ENCODE measurements around the gene GLI2.

The GLI2 gene

GRCh38 chr2:120738786-120739437 is 3.2 kb downstream of the GLI2 start:
- DNase-seq, result no peak

- DNase-seq, result no peak
Observed at GRCh38 chr2:120739438-120740090, 3.9 kb downstream of the GLI2 start.

DNA sequence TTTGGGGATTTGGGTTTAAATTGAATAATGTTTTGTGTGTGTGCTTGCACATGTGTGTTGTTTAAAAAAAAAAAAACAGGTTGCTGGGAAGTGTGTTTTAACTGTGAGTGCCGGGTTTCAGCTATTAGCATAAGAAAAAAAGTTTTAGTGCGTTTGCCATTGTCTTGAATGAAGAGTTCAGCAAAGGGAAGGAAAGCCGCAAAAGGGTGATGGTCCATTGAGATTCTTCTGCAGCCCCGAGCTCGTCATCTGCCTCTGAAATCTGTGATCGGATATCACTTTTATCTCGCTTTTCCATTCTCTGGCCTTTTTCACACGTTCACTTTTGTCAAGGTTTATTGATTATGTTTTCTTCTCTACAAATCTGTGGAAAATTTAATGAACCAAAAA is 4.7 kb downstream of the GLI2 start:
- DNase-seq, result no peak

GRCh38 chr2:120740765-120741524 is 5.3 kb downstream of the GLI2 start:
- DNase-seq, result no peak

GRCh38 chr2:120741571-120742561 is 6.2 kb downstream of the GLI2 start:
- DNase-seq, result no peak

DNA sequence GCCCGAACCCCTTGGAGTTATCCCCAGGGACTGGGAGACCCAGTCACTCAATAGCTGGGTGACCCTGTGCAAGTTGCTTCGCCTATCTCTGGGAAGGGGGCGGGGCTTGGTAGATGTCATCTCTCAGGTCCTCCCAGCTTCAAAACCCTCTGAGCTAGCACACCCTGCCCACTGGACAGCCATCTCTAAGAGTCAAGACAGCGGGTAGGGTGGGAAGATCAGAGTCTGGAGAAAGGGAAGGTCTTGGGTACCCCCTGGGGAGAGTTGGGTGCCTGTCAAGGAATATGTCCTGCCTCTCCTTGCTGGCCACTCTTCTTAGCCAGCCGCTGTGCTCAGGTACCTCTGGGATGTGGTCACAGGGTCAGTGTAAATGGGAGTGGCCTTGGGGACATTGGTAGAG is 8.0 kb downstream of the GLI2 start:
- DNase-seq, result no peak

DNA sequence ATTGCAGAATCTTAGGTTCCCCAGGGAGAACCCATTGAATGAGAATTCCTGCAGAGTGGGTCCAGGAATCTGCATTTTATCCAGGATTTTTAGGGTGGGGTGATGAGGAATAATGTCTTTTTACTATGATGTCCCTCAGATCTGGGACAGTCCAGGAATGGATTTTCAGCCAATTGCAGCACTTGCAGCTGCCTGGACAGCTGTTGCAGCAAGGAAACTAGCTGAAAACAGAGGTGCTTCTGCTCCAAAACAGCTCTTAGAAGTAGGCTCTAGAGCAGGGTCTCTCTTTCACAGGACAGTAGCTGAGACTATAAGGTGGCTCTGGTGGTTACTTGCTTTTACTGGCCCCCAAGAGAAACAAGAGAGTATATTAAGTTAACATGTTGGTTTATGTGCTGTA is 9.1 kb downstream of the GLI2 start:
- no peak for DNase-seq

DNA sequence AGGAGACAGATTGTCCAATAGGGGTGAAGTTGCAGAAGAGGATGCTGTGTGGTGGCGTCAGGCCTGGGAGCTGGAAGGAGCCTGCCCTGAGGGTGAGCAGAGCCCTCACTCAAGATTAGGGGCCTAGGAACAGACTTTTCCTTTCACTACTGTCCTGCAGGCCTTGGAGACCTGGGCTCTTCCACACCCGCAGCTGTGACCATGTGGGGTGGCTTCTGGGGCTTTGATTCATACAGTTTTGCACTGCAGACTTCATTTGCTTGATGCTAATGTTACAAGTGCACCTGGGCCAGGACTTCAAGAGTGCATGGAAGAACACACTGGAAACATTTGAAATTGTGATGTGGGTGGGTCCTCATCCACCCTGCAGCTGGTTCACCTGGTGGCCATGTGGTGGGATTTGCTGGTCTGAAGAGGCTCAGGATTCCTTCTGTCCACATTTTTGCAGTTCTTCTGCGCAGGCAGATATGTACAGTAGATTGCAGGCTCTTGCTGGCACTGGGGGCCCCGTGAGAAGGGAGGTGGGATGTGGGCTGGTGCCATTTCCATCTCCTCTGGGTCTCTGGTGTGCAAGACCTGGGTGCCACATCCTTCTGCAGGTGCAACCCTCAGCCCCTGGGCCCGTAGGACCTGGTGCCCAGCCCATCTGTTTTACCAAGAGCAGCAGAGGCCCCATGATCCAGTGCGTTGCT is 9.9 kb downstream of the GLI2 start:
- DNase-seq, result no peak

DNA sequence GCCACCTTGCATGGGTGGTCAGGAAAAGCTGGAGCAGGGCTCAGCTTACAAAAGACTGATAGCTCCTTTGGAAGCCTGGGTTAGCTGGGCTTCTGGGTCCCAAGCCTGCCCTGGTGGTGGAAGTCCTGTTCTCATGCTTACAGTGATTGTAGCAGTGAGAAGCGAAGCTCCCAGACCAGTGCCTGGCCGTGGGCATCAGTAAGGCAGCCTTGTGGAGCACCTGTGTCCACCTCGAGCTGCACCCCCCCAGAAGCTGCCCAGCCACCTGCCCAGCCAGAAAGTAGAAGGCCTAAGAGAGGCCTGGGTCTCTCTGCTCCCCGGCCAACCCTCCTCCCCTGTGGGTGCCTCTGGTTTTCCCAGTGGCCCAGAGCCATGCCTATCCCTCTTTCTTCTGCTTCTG is 10.5 kb downstream of the GLI2 start:
- DNase-seq, result no peak

GRCh38 chr2:120747281-120747680 is 11.6 kb downstream of the GLI2 start:
- no peak for DNase-seq

GRCh38 chr2:120747706-120748105 is 12.0 kb downstream of the GLI2 start:
- no peak for DNase-seq

GRCh38 chr2:120748310-120748709 is 12.6 kb downstream of the GLI2 start:
- no peak for DNase-seq

DNA sequence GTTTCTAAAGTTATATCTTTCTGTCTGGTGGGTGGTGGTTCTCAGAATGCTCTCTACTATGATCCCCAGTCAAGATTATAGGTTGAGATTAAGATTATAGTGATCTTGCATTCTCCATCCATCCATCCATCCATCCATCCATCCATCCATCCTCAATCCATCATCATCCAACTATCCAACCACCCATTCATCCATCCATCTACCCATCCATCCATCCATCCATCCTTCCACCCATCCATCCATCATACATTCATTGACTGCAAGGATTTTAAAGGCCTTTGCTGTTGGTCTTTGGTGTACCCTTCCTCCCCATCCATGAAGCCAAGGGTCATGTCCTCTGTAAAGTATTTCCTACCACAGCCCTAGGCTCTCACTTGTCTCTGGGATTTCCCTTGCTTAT is 13.1 kb downstream of the GLI2 start:
- DNase-seq, result no peak

- DNase-seq, result no peak
Observed at GRCh38 chr2:120749506-120750431, 14.1 kb downstream of the GLI2 start.

- DNase-seq, result no peak
Observed at GRCh38 chr2:120750488-120751210, 15.0 kb downstream of the GLI2 start.

DNA sequence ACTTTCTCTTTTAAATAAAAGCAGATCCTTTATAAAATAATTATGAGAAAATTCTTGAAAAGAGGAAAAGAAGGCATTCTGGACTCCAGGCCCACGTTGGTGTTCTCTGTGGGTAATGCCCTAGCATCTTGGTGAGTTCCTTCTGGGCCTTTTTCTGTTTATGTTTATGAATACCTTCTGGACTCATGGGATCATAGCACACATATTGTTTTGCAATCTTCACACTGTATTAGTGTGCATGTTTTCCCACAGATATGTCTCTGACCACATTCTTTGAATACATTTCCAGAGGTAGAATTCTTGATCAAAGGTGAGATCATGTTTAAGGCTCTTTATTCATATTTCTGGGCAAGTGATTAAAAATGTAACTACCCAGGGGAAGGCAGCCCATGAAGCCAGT is 15.9 kb downstream of the GLI2 start:
- DNase-seq, result no peak

DNA sequence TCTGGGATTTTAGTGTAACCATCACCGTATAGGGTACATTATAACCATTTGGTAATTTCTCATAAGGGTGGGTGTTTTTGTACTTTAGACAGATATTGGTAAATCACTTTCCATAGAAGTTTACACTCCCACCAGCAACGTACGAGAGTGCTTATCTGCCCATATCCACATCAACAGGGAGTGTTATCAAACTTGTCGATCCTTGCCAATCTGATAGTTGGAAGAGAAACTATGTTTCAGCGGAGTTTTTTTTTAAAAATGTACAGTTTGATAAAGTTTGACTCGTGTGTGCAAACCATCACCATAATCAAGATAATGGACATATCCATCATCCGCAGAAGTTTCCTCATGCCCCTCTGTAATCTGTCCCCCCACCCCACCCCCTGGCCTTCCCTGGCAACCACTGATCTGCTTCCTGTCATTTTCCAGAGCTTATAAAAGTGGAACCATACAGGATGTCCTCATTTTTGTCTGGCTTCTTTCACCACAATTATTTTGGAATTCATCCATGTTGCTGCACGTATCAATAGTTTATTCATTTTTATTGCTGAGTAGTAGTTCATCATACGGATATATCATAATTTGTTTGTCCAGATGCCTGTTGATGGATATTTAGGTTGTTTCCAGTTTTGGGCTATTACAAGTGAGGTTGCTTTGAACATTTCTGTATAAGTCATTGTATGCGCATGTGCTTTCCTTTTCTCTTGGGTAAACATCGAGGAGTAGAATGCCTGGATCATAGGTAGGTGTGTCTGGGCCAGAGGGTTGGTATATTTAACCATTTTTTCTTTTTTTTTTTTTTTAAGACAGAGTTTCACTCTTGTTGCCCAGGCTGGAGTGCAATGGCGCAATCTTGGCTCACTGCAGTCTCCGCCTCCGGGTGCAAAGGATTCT is 18.6 kb downstream of the GLI2 start:
- DNase-seq, result no peak

- DNase-seq, result no peak
Observed at GRCh38 chr2:120758181-120759144, 22.8 kb downstream of the GLI2 start.

Measured in T-helper 2 cell (primary cell).